A549 (cell line): Measurements from ENCODE around the gene GMPR. TPM values are rescaled to one million over a fixed set of nuclear protein-coding genes. Genes with fewer than 3 reads are reported as not detected.

Experiments used
- ATAC-seq, 2 experiments: fragments of 200-7000 bp in 1 of 2; fragments of >200 bp in 1 of 2; cut with Nextera tagmentation in 1 of 2; cut with Tn5 transposase in 1 of 2; 3 replicates each; pipeline versions ENCODE4 v1.8.0 to v1.9.1; 2018 to 2020; ENCODE audit warnings: mild to moderate bottlenecking in 1 of 2, moderate library complexity in 1 of 2
- CTCF ChIA-PET: fragments of 300-600 bp; sonication (Branson Sonifier 250); formaldehyde crosslinking; extraction: SDS; loops from one replicate; lab custom pipeline; 2021; ENCODE audit warnings: antibody characterized with exemption, inconsistent platforms; lab: Yijun Ruan, JAX
- POLR2A ChIA-PET: fragments of 350-600 bp; formaldehyde crosslinking; extraction: SDS; loops from one replicate; lab custom pipeline; 2021; ENCODE audit warnings: antibody characterized with exemption, inconsistent platforms; lab: Yijun Ruan, JAX
- DNase-seq, 2 experiments: peaks; one replicate each; pipeline versions ENCODE4 v3.0.0 to v3.0.0-alpha.2; 2011 to 2016; ENCODE audit warnings: low read depth in 1 of 2, low spot score in 1 of 2
- FAIRE-seq: peaks from 2 replicates; lab custom pipeline; 2011; peaks lifted over from hg19 to GRCh38; lab: Jason Lieb, UNC
- H3K27ac ChIP-seq, 2 experiments: fragments of >200 bp; sonication (Bioruptor Twin); formaldehyde crosslinking; 3 replicates each; pipeline ENCODE4 v1.5.1; 2016 to 2017
- H3K4me1 ChIP-seq: fragments of >200 bp; sonication (Bioruptor Twin); formaldehyde crosslinking; 3 replicates; pipeline ENCODE4 v1.6.1; 2016
- H3K4me2 ChIP-seq: fragments of >200 bp; sonication (Bioruptor Twin); formaldehyde crosslinking; 3 replicates; pipeline ENCODE4 v1.6.1; 2016
- H3K4me3 ChIP-seq: fragments of >200 bp; sonication (Bioruptor Twin); formaldehyde crosslinking; 3 replicates; pipeline ENCODE4 v1.5.1; 2016
- H3K9me3 ChIP-seq: fragments of >200 bp; sonication (Bioruptor Twin); formaldehyde crosslinking; 3 replicates; pipeline ENCODE4 v1.6.1; 2016
- BCL3 ChIP-seq: fragments of >200 bp; sonication (Bioruptor Twin); formaldehyde crosslinking; IDR thresholded peaks from 3 replicates; pipeline ENCODE4 v1.6.1; 2016
- CBX8 ChIP-seq: fragments of 200-600 bp; sonication (generic); IDR thresholded peaks from 2 replicates; pipeline ENCODE4 v1.6.1; 2016
- CEBPB ChIP-seq, 2 experiments: fragments of >200 bp in 1 of 2; sonication (Bioruptor Twin) in 1 of 2; formaldehyde crosslinking in 1 of 2; IDR thresholded peaks; 2 replicates each; pipeline ENCODE4 v1.6.1; 2012 to 2016
- CHD2 ChIP-seq: fragments of 150-350 bp; IDR thresholded peaks from 2 replicates; pipeline ENCODE4 v1.6.1; 2014; ENCODE audit warnings: low read length; ENCODE audit not compliant: partially characterized antibody
- CTCF ChIP-seq: fragments of >200 bp; sonication (Bioruptor Twin); formaldehyde crosslinking; IDR thresholded peaks from 3 replicates; pipeline ENCODE4 v1.5.1; 2016
- EHF ChIP-seq: fragments of 250-450 bp; sonication (Bioruptor Pico); IDR thresholded peaks from 2 replicates; pipeline ENCODE4 v1.5.0; 2020; ENCODE audit warnings: mild to moderate bottlenecking
- EHMT2 ChIP-seq: fragments of 200-600 bp; sonication (generic); IDR thresholded peaks from 2 replicates; pipeline ENCODE4 v1.6.1; 2016; ENCODE audit warnings: antibody characterized with exemption, low read depth, mild to moderate bottlenecking, moderate library complexity
- ESRRA ChIP-seq: fragments of 150-350 bp; IDR thresholded peaks from 2 replicates; pipeline ENCODE4 v1.6.1; 2014; ENCODE audit warnings: mild to moderate bottlenecking, low read length, borderline replicate concordance
- FOXS1 ChIP-seq: fragments of 250-450 bp; sonication (Bioruptor Pico); IDR thresholded peaks from 2 replicates; pipeline ENCODE4 v1.5.0; 2020; ENCODE audit warnings: mild to moderate bottlenecking, moderate library complexity
- HDAC2 ChIP-seq: fragments of 200-600 bp; sonication (generic); IDR thresholded peaks from 2 replicates; pipeline ENCODE4 v1.6.1; 2016
- HES2 ChIP-seq: fragments of >200 bp; sonication (Bioruptor Twin); formaldehyde crosslinking; IDR thresholded peaks from 2 replicates; pipeline ENCODE4 v1.6.1; 2016
- JUNB ChIP-seq: fragments of >200 bp; sonication (Bioruptor Twin); formaldehyde crosslinking; IDR thresholded peaks from 2 replicates; pipeline ENCODE4 v1.6.1; 2016
- KDM1A ChIP-seq: fragments of 200-600 bp; sonication (generic); IDR thresholded peaks from 2 replicates; pipeline ENCODE4 v1.6.1; 2016; ENCODE audit warnings: low read depth, mild to moderate bottlenecking
- MAZ ChIP-seq: fragments of 150-350 bp; IDR thresholded peaks from 2 replicates; pipeline ENCODE4 v1.6.1; 2014; ENCODE audit warnings: antibody characterized with exemption, low read depth, low read length, borderline replicate concordance
- NFE2L2 ChIP-seq: fragments of 150-350 bp; conservative IDR thresholded peaks from 2 replicates; pipeline ENCODE4 v1.6.1; 2014; ENCODE audit warnings: low read length
- NPAS2 ChIP-seq: fragments of 250-450 bp; sonication (Bioruptor Pico); IDR thresholded peaks from 2 replicates; pipeline ENCODE4 v1.8.0; 2022; ENCODE audit warnings: mild to moderate bottlenecking, moderate library complexity, borderline replicate concordance
- POLR2A ChIP-seq: IDR thresholded peaks from 2 replicates; pipeline ENCODE4 v1.6.1; 2012; ENCODE audit warnings: mild to moderate bottlenecking, low read length
- RAD21 ChIP-seq, 2 experiments: fragments of >200 bp in 1 of 2; sonication (Bioruptor Twin) in 1 of 2; formaldehyde crosslinking in 1 of 2; IDR thresholded peaks in 1 of 2; conservative IDR thresholded peaks in 1 of 2; 2 replicates in 1 of 2; 3 replicates in 1 of 2; pipeline ENCODE4 v1.6.1; 2012 to 2018; ENCODE audit warnings: inconsistent platforms in 1 of 2
- RARB ChIP-seq: fragments of 250-450 bp; sonication (Bioruptor Pico); IDR thresholded peaks from 2 replicates; pipeline ENCODE4 v1.8.0; 2021; ENCODE audit warnings: mild to moderate bottlenecking, moderate library complexity
- RCOR1 ChIP-seq: fragments of 150-350 bp; IDR thresholded peaks from 2 replicates; pipeline ENCODE4 v1.6.1; 2014; ENCODE audit warnings: antibody characterized with exemption, low read length, low read depth
- RNF2 ChIP-seq: fragments of 200-600 bp; sonication (generic); IDR thresholded peaks from 2 replicates; pipeline ENCODE4 v1.6.1; 2016; ENCODE audit warnings: low read depth, mild to moderate bottlenecking, antibody characterized with exemption, moderate library complexity, borderline replicate concordance
- SMC3 ChIP-seq: fragments of >200 bp; sonication (Bioruptor Twin); formaldehyde crosslinking; IDR thresholded peaks from 3 replicates; pipeline ENCODE4 v1.6.1; 2018; ENCODE audit warnings: inconsistent platforms
- USF2 ChIP-seq: fragments of 450-650 bp; IDR thresholded peaks from 2 replicates; pipeline ENCODE4 v1.6.1; 2014; ENCODE audit warnings: antibody characterized with exemption
- ZC3H11A ChIP-seq: fragments of 450-650 bp; IDR thresholded peaks from 2 replicates; pipeline ENCODE4 v1.6.1; 2014; ENCODE audit warnings: antibody characterized with exemption, mild to moderate bottlenecking
- ZFP36 ChIP-seq: fragments of 450-650 bp; IDR thresholded peaks from 2 replicates; pipeline ENCODE4 v1.6.1; 2014; ENCODE audit warnings: borderline replicate concordance; ENCODE audit not compliant: partially characterized antibody
- ZNF302 ChIP-seq: fragments of 250-450 bp; sonication (Bioruptor Pico); IDR thresholded peaks from 2 replicates; pipeline ENCODE4 v1.9.0; 2021; ENCODE audit warnings: inconsistent platforms, mild to moderate bottlenecking, moderate library complexity
- WGBS: methylation state at CpG from one replicate; pipeline ENCODE4 v1.1.6; 2017; ENCODE audit errors: missing lambda C conversion rate; 5-methylcytosine and 5-hydroxymethylcytosine counted together
- polyA plus RNA-seq, 4 experiments: library from polyadenylated mRNA; depleted of rRNA in 3 of 4; stranded (reverse); fragments of >200 nt; fragmentation: RNase III in 1 of 4; extraction: RNeasy Plus Mini Kit Qiagen cat#74134 plus additional on column Dnase treatment in 1 of 4; gene quantifications; 2 replicates in 3 of 4; 3 replicates in 1 of 4; pipeline ENCODE4 v1.2.3, GENCODE V29; 2011 to 2017

GMPR gene
- polyA plus RNA-seq, 2 of the 4 experiments (the other 2 are of a cell fraction): 0.23 to 0.34 TPM

- ATAC-seq (no peak), FAIRE-seq (no peak), DNase-seq (no peak)
- Histone ChIP-seq H3K27ac (no peak overlapping the region), H3K4me1 (no peaks in the 10 kb centered on the region), H3K4me3 (no peak overlapping the region), H3K4me2 (no peak overlapping the region), H3K9me3 (no peaks in the 10 kb centered on the region)
- no peak for TF ChIP-seq FOXS1
- no peak for TF ChIP-seq CTCF
- TF ChIP-seq RCOR1: no peak
- TF ChIP-seq CBX8: no peak
- TF ChIP-seq ZNF302: no peak
- TF ChIP-seq SMC3: no peak
- TF ChIP-seq HDAC2: no peak
- TF ChIP-seq ESRRA: no peak
- TF ChIP-seq RAD21 (conservative IDR thresholded peaks at IDR 0.05 in 1 of 2, IDR thresholded peaks at IDR 0.05 in 1 of 2): no peak
- WGBS: 72% methylated on average over 4 of the region's 5 CpGs
- CTCF ChIA-PET: no interaction called here
- POLR2A ChIA-PET: interaction anchor here (0.6 kb wide), 1 partner anchor 257 kb away, joined by 3 read pairs; no protein-coding TSS in a partner anchor
Measured at GRCh38 chr6:16243664-16244063, 5.3 kb downstream of the GMPR start.

GRCh38 chr6:16244446-16244845 lies 6.1 kb downstream of the GMPR start:
- no peak overlapping the region for H3K4me3 ChIP-seq
- POLR2A ChIA-PET: no interaction called here
- no peaks in the 10 kb centered on the region for H3K4me1 ChIP-seq
- FAIRE-seq: no peak
- TF ChIP-seq FOXS1 (no peak), CHD2 (no peak), JUNB (no peak), RNF2 (no peak), RARB (no peak), NFE2L2 (no peak), ZC3H11A (no peak)
- CTCF ChIA-PET: no interaction called here
- no peak for ATAC-seq
- no peak for DNase-seq
- H3K4me2 ChIP-seq: no peak overlapping the region
- H3K27ac ChIP-seq: no peak overlapping the region
- no peaks in the 10 kb centered on the region for H3K9me3 ChIP-seq
- WGBS: 90% methylated on average over 5 of the region's 5 CpGs

GRCh38 chr6:16244869-16245451 lies 6.6 kb downstream of the GMPR start:
- Histone ChIP-seq H3K4me2 (no peak overlapping the region), H3K4me3 (no peak overlapping the region), H3K9me3 (no peaks in the 10 kb centered on the region)
- FAIRE-seq: no peak
- no peak for DNase-seq
- 62% methylated on average over 10 of the region's 10 CpGs for WGBS
- POLR2A ChIA-PET: no interaction called here
- CTCF ChIA-PET: no interaction called here
- TF ChIP-seq MAZ: no peak
- TF ChIP-seq ZFP36: no peak
- no peak for TF ChIP-seq KDM1A
- TF ChIP-seq BCL3: no peak
- TF ChIP-seq HES2: no peak
- no peak for TF ChIP-seq CEBPB (IDR thresholded peaks at IDR 0.05)
- no peak for TF ChIP-seq USF2
- no peak for TF ChIP-seq NPAS2 (CRISPR knock-in tag)
- no peak for TF ChIP-seq NFE2L2
- no peak for TF ChIP-seq EHMT2
- no peak for TF ChIP-seq JUNB
- no peak for TF ChIP-seq ZC3H11A
- TF ChIP-seq EHF (CRISPR knock-in tag): no peak
- TF ChIP-seq RCOR1: no peak
- no peak for TF ChIP-seq POLR2A
- TF ChIP-seq, all 56 proteins: peak for 0
- H3K4me1 ChIP-seq: no peaks in the 10 kb centered on the region
- ATAC-seq: no peak
- H3K27ac ChIP-seq: no peak overlapping the region
